Medulla oblongata (tissue), 1 donor: Measurements from ENCODE around the gene DGKZ.

Experiments
- DNase-seq: peaks from one replicate; pipeline ENCODE4 v3.0.0-alpha.2; 2015; ENCODE audit errors: extremely low spot score

Gene DGKZ

GRCh38 chr11:46381048-46381818, 34.0 kb downstream of the DGKZ start, which contains the start of gene MDK:
Gene MDK (plus strand): TSS chr11:46381669. CDS start chr11:46382058, 389 bp downstream.
- DNase-seq = no peak

- DNase-seq = no peak
These were observed 34.8 kb downstream of the DGKZ start for GRCh38 chr11:46381819-46382645.

GRCh38 chr11:46382646-46383403, 35.6 kb downstream of the DGKZ start:
- DNase-seq = peak; percentile 58

GRCh38 chr11:46383404-46383758, 36.1 kb downstream of the DGKZ start:
- DNase-seq = no peak

GRCh38 chr11:46383974-46384701, 36.9 kb downstream of the DGKZ start:
- DNase-seq = no peak

- DNase-seq = no peak
These were observed 38.1 kb downstream of the DGKZ start for GRCh38 chr11:46385169-46386004.

- no peak for DNase-seq
These were observed 38.8 kb downstream of the DGKZ start for GRCh38 chr11:46386005-46386578.

GRCh38 chr11:46386674-46387073, 39.4 kb downstream of the DGKZ start:
- DNase-seq = no peak

- DNase-seq = no peak
These were observed 40.2 kb downstream of the DGKZ start for GRCh38 chr11:46387456-46387855.

- no peak for DNase-seq
These were observed 40.8 kb downstream of the DGKZ start for GRCh38 chr11:46387919-46388618.

- DNase-seq = no peak
These were observed 41.6 kb downstream of the DGKZ start for GRCh38 chr11:46388619-46389449.

- peak; percentile 49 for DNase-seq
These were observed 42.4 kb downstream of the DGKZ start for GRCh38 chr11:46389450-46390330.

GRCh38 chr11:46390331-46391171, 43.3 kb downstream of the DGKZ start:
- DNase-seq = no peak

- DNase-seq = no peak
These were observed 43.9 kb downstream of the DGKZ start for GRCh38 chr11:46391186-46391577.

- no peak for DNase-seq
These were observed 44.5 kb downstream of the DGKZ start, which contains the start of gene CHRM4 for GRCh38 chr11:46391578-46392420. Gene CHRM4 (minus strand): TSS chr11:46391776. CDS start chr11:46386557, 5,219 bp downstream.
